Caco-2 (cell line): ENCODE results near the gene ITPR1. TPM values are rescaled to one million over a fixed set of nuclear protein-coding genes. Genes with fewer than 3 reads are reported as not detected.

Experiments
- BruUV-seq: library from RNA; stranded (reverse); fragments of 400-500 nt; replicated peaks from 2 replicates; lab custom pipeline; 2021; lab: Mats Ljungman, UMichigan
- CTCF ChIA-PET: fragments of 300-600 bp; sonication (Branson Sonifier 250); formaldehyde crosslinking; loops from one replicate; lab custom pipeline; 2022; ENCODE audit warnings: antibody characterized with exemption; lab: Charles Lee
- POLR2A ChIA-PET: fragments of 300-600 bp; sonication (Branson Sonifier 250); formaldehyde crosslinking; loops from one replicate; lab custom pipeline; 2022; ENCODE audit warnings: antibody characterized with exemption; lab: Charles Lee
- DNase-seq, 2 experiments: peaks; one replicate each; pipeline versions ENCODE4 v3.0.0 to v3.0.0-alpha.2; 2020 to 2022
- H3K27me3 ChIP-seq: replicated peaks from 2 replicates; pipeline ENCODE4 v1.6.0; 2011; ENCODE audit warnings: low read length; ENCODE audit not compliant: control insufficient read depth, insufficient read depth
- H3K36me3 ChIP-seq: 2 replicates; pipeline ENCODE4 v1.5.1; 2011; ENCODE audit warnings: low read length; ENCODE audit not compliant: control insufficient read depth, insufficient read depth
- H3K4me1 ChIP-seq: fragments of 250-450 bp; sonication (Bioruptor Pico); 2 replicates; pipeline ENCODE4 v1.5.1; 2020; ENCODE audit warnings: mild to moderate bottlenecking
- H3K4me3 ChIP-seq: 2 replicates; pipeline ENCODE4 v1.5.1; 2011; ENCODE audit warnings: low read depth, mild to moderate bottlenecking, control low read depth, low read length
- H3K9me3 ChIP-seq: fragments of 250-450 bp; sonication (Bioruptor Pico); 2 replicates; pipeline ENCODE4 v1.5.1; 2020; ENCODE audit warnings: mild to moderate bottlenecking, moderate library complexity
- H3K27ac Mint-ChIP-seq: one replicate; pipeline ENCODE4 v1.8.0; 2022; ENCODE audit warnings: mixed read lengths; ENCODE audit not compliant: unreplicated experiment
- H3K27me3 Mint-ChIP-seq: one replicate; pipeline ENCODE4 v1.8.0; 2022; ENCODE audit warnings: mixed read lengths; ENCODE audit not compliant: insufficient read depth, unreplicated experiment
- H3K36me3 Mint-ChIP-seq: one replicate; pipeline ENCODE4 v1.8.0; 2022; ENCODE audit warnings: mild to moderate bottlenecking, mixed read lengths; ENCODE audit not compliant: insufficient read depth, unreplicated experiment
- H3K4me1 Mint-ChIP-seq: one replicate; pipeline ENCODE4 v1.8.0; 2022; ENCODE audit warnings: low read depth, mixed read lengths; ENCODE audit not compliant: unreplicated experiment
- H3K4me3 Mint-ChIP-seq: one replicate; pipeline ENCODE4 v1.8.0; 2022; ENCODE audit warnings: mild to moderate bottlenecking, moderate library complexity, mixed read lengths; ENCODE audit not compliant: unreplicated experiment
- H3K9me3 Mint-ChIP-seq: one replicate; pipeline ENCODE4 v1.8.0; 2022; ENCODE audit warnings: mixed read lengths; ENCODE audit not compliant: unreplicated experiment
- CTCF ChIP-seq, 2 experiments: fragments of 200-600 bp in 1 of 2; IDR thresholded peaks; 1 replicate in 1 of 2; 2 replicates in 1 of 2; pipeline versions ENCODE4 v1.5.1 to v1.8.0; 2011 to 2022; ENCODE audit warnings: antibody characterized with exemption in 1 of 2, control low read depth in 1 of 2, inconsistent platforms in 1 of 2, low read depth in 1 of 2, low read length in 1 of 2, mild to moderate bottlenecking in 1 of 2, moderate library complexity in 1 of 2; ENCODE audit not compliant: insufficient read depth in 1 of 2, severe bottlenecking in 1 of 2, unreplicated experiment in 1 of 2
- intact Hi-C: fragments of 100-400 bp; cut with micrococcal nuclease; formaldehyde crosslinking; loops from one replicate; pipeline ENCODE4 v1.10.0; 2022; ENCODE audit not compliant: unreplicated experiment
- total RNA-seq: library from RNA; stranded (reverse); gene quantifications from 2 replicates; pipeline ENCODE4 v1.2.3, GENCODE V29; 2022

Gene ITPR1
- total RNA-seq, 1 experiment from 2014 or later: 10.4 TPM

GRCh38 chr3:4458961-4459360 is 34.2 kb upstream of the ITPR1 start:
- H3K36me3 Mint-ChIP-seq: no peaks in the 10 kb centered on the region
- intact Hi-C loops: no loop called here
- Histone ChIP-seq H3K4me3 (no peak overlapping the region), H3K36me3 (no peaks in the 10 kb centered on the region), H3K9me3 (no peaks in the 10 kb centered on the region), H3K27me3 (no peaks in the 10 kb centered on the region), H3K4me1 (peaks cover 6% of the 10 kb centered on the region; the same call in 1 of the 2 replicates)
- no TSS peak for BruUV-seq
- ChIA-PET POLR2A (no interaction called here), CTCF (no interaction called here)
- H3K27ac Mint-ChIP-seq: no peak overlapping the region
- no peaks in the 10 kb centered on the region for H3K27me3 Mint-ChIP-seq
- no peak for DNase-seq
- no peak overlapping the region for H3K4me3 Mint-ChIP-seq
- TF ChIP-seq CTCF (IDR thresholded peaks at IDR 0.05; ENCODE audit: insufficient read depth in 1 of 2, low read depth in 1 of 2, low read length in 1 of 2, severe bottlenecking in 1 of 2, unreplicated experiment in 1 of 2): no peak
- no peaks in the 10 kb centered on the region for H3K9me3 Mint-ChIP-seq
- H3K4me1 Mint-ChIP-seq: no peaks in the 10 kb centered on the region

GRCh38 chr3:4460334-4460733 is 32.8 kb upstream of the ITPR1 start:
- H3K4me3 Mint-ChIP-seq: no peak overlapping the region
- BruUV-seq: no TSS peak
- Histone ChIP-seq H3K4me3 (no peak overlapping the region), H3K9me3 (no peaks in the 10 kb centered on the region), H3K4me1 (peaks cover 6% of the 10 kb centered on the region; the same call in 1 of the 2 replicates), H3K36me3 (no peaks in the 10 kb centered on the region), H3K27me3 (no peaks in the 10 kb centered on the region)
- H3K36me3 Mint-ChIP-seq: no peaks in the 10 kb centered on the region
- H3K27me3 Mint-ChIP-seq: no peaks in the 10 kb centered on the region
- no peak for DNase-seq
- CTCF ChIA-PET: no interaction called here
- POLR2A ChIA-PET: no interaction called here
- H3K4me1 Mint-ChIP-seq: peaks cover under 1% of the 10 kb centered on the region
- no peak overlapping the region for H3K27ac Mint-ChIP-seq
- H3K9me3 Mint-ChIP-seq: no peaks in the 10 kb centered on the region
- TF ChIP-seq CTCF (IDR thresholded peaks at IDR 0.05; ENCODE audit: insufficient read depth in 1 of 2, low read depth in 1 of 2, low read length in 1 of 2, severe bottlenecking in 1 of 2, unreplicated experiment in 1 of 2): no peak
- intact Hi-C loops: no loop called here

GRCh38 chr3:4461468-4462090 is 31.6 kb upstream of the ITPR1 start:
- peaks cover 3% of the 10 kb centered on the region for H3K36me3 Mint-ChIP-seq
- H3K4me3 Mint-ChIP-seq: no peak overlapping the region
- POLR2A ChIA-PET: no interaction called here
- H3K27ac Mint-ChIP-seq: no peak overlapping the region
- H3K9me3 ChIP-seq: no peaks in the 10 kb centered on the region
- H3K27me3 ChIP-seq: no peaks in the 10 kb centered on the region
- no peaks in the 10 kb centered on the region for H3K9me3 Mint-ChIP-seq
- TF ChIP-seq CTCF (IDR thresholded peaks at IDR 0.05; ENCODE audit: insufficient read depth in 1 of 2, low read depth in 1 of 2, low read length in 1 of 2, severe bottlenecking in 1 of 2, unreplicated experiment in 1 of 2): no peak
- intact Hi-C loops: no loop called here
- no TSS peak for BruUV-seq
- H3K4me3 ChIP-seq: no peak overlapping the region
- no peaks in the 10 kb centered on the region for H3K27me3 Mint-ChIP-seq
- no peak for DNase-seq
- CTCF ChIA-PET: interaction anchor here (0.7 kb wide), 1 partner anchor 872 kb away, joined by 3 read pairs; no protein-coding TSS in a partner anchor
- peaks cover 11% of the 10 kb centered on the region for H3K4me1 ChIP-seq
- H3K36me3 ChIP-seq: no peaks in the 10 kb centered on the region
- peaks cover 6% of the 10 kb centered on the region for H3K4me1 Mint-ChIP-seq
